GM21390 (cell line): Measurements from ENCODE around the gene ZDBF2.
"Not testable (repeated sequence)": the region's sequence is repeated elsewhere in the genome, so short reads cannot be mapped to it uniquely, and the experiment has no call there.

Experiments
- ATAC-seq: cut with Tn5 transposase; IDR thresholded peaks from one replicate; pipeline ENCODE4 v1.9.1; 2021; ENCODE audit not compliant: unreplicated experiment

The ZDBF2 gene

GRCh38 chr2:206274434-206275311, at the start of gene ZDBF2:
Gene ZDBF2, plus strand, starts transcription at chr2:206274663. Its CDS starts 7,187 bp downstream, at chr2:206281850.
- ATAC-seq: peak; percentile 80

- ATAC-seq: peak; percentile 99
These were observed 48.8 kb upstream of the ZDBF2 start for GRCh38 chr2:206225435-206226232.

GRCh38 chr2:206228636-206229035, 45.8 kb upstream of the ZDBF2 start:
- not testable (repeated sequence) for ATAC-seq

- no peak for ATAC-seq
These were observed 44.8 kb upstream of the ZDBF2 start for GRCh38 chr2:206229642-206230041.

GRCh38 chr2:206230060-206230762, 44.3 kb upstream of the ZDBF2 start:
- ATAC-seq: no peak

GRCh38 chr2:206231669-206232286, 42.7 kb upstream of the ZDBF2 start:
- ATAC-seq: no peak

GRCh38 chr2:206232287-206233035, 42.0 kb upstream of the ZDBF2 start:
- no peak for ATAC-seq

- ATAC-seq: no peak
These were observed 35.3 kb upstream of the ZDBF2 start for GRCh38 chr2:206239157-206239556.

- no peak for ATAC-seq
These were observed 34.1 kb upstream of the ZDBF2 start for GRCh38 chr2:206240327-206240726.

- no peak for ATAC-seq
These were observed 32.7 kb upstream of the ZDBF2 start for GRCh38 chr2:206241736-206242135.

- peak; percentile 66 for ATAC-seq
These were observed 29.2 kb upstream of the ZDBF2 start for GRCh38 chr2:206245265-206245672.

GRCh38 chr2:206250041-206250897, 24.2 kb upstream of the ZDBF2 start:
- ATAC-seq: peak; percentile 38

GRCh38 chr2:206253125-206253776, 21.2 kb upstream of the ZDBF2 start:
- ATAC-seq: no peak

GRCh38 chr2:206253777-206254166, 20.7 kb upstream of the ZDBF2 start:
- no peak for ATAC-seq

GRCh38 chr2:206255003-206255402, 19.5 kb upstream of the ZDBF2 start:
- no peak for ATAC-seq

GRCh38 chr2:206256706-206257205, 17.7 kb upstream of the ZDBF2 start:
- ATAC-seq: no peak

GRCh38 chr2:206257350-206257749, 17.1 kb upstream of the ZDBF2 start:
- no peak for ATAC-seq

- ATAC-seq: no peak
These were observed 16.6 kb upstream of the ZDBF2 start for GRCh38 chr2:206257861-206258260.
